B cell (primary cell): Measurements from ENCODE around the gene SCARF1.

Experiments
- CTCF ChIP-seq: fragments of 200-600 bp; IDR thresholded peaks from one replicate; pipeline ENCODE4 v1.8.0; 2022; ENCODE audit warnings: antibody characterized with exemption, mild to moderate bottlenecking
- EZH2 ChIP-seq: IDR thresholded peaks from 2 replicates; pipeline ENCODE4 v1.6.1; 2012; ENCODE audit warnings: borderline replicate concordance, low read depth, mild to moderate bottlenecking, moderate library complexity, low read length; ENCODE audit not compliant: insufficient read depth, poor library complexity, severe bottlenecking

GRCh38 chr17:1650731-1651558 is 5.4 kb upstream of the SCARF1 start:
- TF ChIP-seq CTCF (no peak), EZH2 (no peak)
